EH (cell line): ENCODE results near the gene S100A12.

Experiments used
- DNase-seq: peaks from one replicate; pipeline ENCODE4 v3.0.0-alpha.2; 2015; ENCODE audit warnings: low read depth

S100A12 gene

GRCh38 chr1:153336650-153337049 is 38.8 kb downstream of the S100A12 start:
- no peak for DNase-seq

GRCh38 chr1:153333902-153334301 is 41.5 kb downstream of the S100A12 start:
- DNase-seq, result no peak

- no peak for DNase-seq
Observed at GRCh38 chr1:153324912-153325311, 50.5 kb downstream of the S100A12 start.
